ENCODE measurements around the gene E2F7.

E2F7 gene

DNA sequence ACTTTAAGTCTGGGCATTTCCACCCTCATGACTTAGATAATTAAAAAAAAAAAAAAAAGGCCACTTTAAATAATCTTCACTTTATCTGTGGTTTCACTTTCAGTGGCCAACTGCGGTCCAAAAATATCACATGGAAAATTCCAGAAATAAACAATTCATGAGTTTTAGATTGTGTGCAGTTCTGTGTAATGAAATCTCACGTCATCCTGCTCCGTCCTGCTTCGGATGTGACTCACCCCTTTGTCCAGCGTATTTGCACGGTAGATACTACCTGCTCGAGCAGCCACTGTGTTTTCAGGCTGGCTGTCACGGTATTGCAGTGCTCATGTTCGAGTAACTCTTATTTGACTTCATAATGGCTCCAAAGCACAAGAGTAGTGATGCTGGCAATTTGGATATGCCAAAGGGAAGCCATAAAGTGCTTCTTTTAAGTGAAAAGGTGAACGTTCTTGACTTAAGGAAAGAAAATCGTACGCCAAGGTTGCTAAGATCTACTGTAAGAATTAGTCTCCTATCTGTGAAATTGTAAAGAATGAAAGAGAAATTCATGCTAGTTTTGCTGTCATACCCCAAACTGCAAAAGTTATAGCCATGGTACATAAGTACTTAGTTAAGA, 2.4 kb downstream of the E2F7 start:
- no peak for DNase-seq

- no peak for DNase-seq
Measured at GRCh38 chr12:77062396-77062795, 3.0 kb downstream of the E2F7 start.

DNA sequence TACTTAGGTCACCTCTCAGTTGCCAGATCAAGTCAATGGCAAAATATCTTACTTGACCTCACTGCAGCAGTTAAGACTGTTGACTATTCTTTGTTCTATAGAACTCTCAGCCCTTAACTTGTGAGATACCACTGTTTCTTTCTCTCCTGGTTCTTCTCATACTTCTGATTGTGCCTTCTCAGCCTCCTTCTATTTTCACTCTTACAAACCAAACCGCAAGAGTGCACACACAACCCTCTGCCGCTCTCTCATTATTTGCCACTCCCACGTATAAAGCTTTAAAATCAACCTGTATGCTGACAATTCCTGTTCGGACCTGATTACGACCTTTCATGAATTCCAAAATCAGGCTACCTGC, 4.5 kb downstream of the E2F7 start:
- no peak for DNase-seq

DNA sequence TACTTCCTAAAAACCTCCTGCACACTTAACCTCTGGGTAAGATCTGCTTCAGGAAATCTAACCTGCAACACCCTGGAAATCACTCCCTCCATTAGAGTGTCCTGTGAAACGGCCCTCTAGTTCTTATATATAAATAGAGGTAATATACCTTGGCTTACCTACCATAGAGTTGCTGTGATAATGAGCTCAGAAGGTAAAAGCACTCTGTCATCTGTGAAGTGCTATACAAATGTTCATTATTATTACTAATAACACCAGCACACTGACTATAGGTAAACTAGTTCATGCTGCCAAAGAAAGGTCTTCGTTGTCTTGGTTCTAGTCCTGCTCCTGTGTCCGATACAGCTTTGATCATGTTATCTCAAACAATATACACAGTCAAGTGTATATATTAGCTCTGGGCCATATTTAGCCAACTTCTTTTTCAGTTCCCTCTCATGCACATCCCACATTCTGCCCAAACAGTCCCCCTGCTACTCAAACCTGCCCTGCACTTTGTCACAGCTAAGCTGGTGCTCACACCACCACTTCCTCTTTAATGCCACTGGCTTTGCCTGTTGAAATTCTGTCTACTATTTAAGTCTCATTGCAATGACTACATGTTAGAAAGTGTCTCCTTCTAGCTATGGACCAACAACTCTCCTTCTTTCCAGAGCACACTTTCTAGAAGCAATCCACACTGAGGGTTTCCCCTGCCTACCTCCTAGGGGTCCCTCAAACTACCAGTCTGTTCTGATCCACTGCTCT, 5.1 kb downstream of the E2F7 start:
- DNase-seq: no peak

GRCh38 chr12:77058740-77059139, 6.6 kb downstream of the E2F7 start:
- no peak for DNase-seq

- no peak for DNase-seq
Measured at GRCh38 chr12:77054851-77055250, 10.5 kb downstream of the E2F7 start.

- DNase-seq: no peak
Measured at GRCh38 chr12:77053259-77053658, 12.1 kb downstream of the E2F7 start.

DNA sequence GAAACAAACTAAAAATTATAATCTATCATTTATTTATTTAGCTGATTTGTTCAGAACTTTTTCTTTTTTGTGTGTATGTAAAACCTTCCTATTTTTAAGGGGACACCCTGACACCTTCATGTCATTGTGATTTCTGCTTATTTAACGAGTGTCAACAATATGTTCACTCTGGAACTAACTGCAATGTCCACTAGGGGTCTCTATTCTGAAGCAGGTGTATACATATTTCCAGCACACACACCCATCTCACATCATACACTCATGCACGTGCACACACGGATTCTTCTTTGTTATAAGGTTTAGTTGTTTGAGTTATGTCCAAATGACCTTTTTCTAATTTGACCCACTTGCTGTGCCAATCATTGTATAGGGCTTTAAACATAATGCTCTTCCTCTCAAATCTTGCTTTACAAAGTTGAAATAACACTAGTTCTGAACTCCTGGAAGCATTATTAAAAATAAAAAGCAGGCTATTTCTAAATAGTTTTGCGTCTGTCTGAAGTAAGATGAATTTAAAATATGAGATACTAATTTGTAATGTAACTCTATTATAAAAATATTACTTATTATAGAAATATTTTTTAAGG, 15.5 kb downstream of the E2F7 start:
- DNase-seq: no peak

DNA sequence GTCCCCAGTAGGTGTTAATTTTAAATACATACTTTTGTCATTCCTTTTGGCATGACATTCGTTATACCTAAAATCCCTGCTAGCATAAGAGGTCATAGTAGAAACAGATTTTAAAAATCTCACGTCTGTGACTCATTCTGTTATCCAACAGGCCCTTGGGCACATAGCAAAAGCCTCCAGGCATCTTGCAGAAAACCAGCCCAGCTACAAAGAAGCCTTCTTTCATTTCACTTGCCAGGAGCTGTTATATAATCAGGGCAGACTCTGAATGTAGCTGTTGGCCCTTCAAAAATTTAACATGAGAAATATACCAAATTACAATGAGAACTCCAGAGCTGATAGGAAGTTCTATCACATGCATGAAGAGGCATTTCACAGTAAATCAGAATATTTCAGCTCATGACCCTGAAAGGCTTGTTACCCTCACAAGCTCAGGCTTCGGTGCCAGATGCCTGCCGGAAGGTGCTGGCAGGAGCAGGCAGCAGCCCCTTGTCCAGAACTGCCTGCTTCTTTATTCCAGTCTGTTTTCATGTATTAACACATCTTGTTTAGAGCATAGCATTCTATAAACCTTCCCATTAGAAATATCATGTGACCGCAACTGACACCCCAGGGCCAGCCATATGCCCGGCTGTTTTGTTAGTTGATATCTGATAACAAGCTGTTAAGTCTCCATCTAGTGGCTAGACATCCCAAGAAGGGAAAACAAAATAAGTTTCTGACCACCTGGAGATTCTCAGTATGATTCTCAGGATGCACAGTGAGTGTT, 17.8 kb downstream of the E2F7 start:
- DNase-seq: no peak

GRCh38 chr12:77046468-77046867, 18.9 kb downstream of the E2F7 start:
- no peak for DNase-seq

DNA sequence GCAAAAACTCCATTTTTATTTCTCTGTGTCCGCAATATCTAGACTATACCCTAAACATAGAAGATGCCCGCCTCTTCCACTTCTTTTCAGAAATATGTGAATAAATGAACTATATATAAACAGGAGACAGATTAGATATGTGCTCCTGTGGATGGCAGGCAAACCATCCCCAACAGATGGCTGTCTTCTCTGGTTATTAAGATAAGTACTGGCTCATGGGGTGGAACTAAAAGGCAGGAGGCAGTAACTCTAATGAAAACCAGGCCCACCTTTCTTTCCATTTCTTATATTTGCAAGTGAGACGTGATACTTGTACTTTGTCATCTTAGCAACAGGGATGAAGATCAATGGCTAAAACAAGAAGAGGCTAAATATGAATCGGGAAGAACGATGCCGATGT, 20.2 kb downstream of the E2F7 start:
- no peak for DNase-seq

- DNase-seq: no peak
Measured at GRCh38 chr12:77044721-77045120, 20.6 kb downstream of the E2F7 start.

GRCh38 chr12:77042833-77043232, 22.5 kb downstream of the E2F7 start:
- DNase-seq: no peak

DNA sequence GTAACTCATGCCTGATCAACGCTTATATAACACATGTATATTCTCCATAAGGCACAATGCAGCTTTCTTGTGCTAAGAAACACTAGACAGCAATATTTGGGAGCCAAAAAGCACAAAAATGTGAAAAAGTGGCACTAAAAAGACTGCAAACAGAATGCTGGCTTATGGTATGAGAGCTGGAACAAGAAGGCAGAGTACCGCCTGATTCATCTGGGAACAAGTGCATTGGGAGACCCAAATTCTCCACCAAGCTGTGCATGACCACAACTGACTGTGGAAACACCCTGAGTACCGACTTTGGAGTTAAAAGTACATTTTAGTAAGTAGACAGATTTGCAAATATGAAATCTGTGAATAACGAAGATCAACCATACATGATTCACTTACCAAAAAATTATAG, 25.1 kb downstream of the E2F7 start:
- no peak for DNase-seq

- no peak for DNase-seq
Measured at GRCh38 chr12:77035226-77035625, 30.1 kb downstream of the E2F7 start.

DNA sequence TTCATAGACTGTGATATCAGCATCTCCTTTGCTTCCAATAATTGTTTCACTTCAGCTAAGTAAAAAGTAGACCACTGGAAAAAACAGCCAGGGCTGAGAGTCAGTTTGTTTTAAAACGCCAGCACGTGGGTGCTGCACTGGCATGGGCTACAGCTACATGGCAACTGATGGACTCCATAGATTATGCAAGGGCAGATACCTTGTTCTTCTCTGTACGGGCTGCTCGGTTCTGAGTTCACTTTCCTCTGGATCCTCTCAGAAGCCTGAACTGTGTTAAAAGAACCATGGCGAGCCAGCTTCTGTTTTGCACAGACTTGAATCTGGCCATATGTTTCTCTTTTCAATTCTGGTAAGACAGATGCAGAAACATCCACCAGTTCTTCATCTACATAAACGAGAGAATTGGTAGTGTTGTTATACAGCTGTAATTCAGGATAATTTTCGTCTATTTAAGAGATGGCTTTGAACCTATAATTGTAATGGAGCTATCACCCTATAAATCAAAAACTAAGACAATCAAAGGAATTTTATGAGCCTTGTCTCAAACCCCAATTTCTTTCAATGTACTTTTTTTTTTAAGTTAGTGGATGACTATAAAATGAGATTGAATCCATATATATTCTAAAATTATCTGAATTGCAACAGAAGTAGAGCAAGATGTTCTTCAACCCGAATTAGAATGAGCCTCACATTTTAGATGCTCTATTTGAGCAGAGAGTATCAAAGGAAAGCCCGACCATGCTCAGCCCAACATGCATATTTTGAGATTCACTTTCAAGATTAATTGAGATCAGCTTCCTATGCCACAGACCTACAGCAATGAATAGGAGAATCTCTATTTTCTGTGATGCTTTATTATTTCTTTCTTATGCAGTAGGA, 31.5 kb downstream of the E2F7 start:
- DNase-seq: no peak

DNA sequence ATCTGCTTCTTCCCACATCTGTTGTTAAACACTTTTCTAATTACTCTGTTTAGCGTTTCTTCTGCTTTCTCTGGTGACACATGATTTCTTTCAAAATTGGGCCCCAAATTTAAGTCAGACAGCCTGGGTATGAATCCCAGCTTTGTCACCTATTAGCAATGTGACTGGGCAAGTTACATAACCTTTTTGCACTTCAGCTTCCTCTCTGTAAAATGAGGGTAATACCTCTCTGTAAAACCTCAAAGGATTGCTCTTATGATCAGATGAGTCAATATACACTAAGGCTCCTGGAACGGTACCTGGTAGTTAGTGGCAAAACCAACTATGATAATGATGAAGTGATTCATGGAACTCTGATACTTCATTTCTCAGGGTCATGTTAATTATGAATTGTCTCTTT, 33.0 kb downstream of the E2F7 start:
- no peak for DNase-seq

DNA sequence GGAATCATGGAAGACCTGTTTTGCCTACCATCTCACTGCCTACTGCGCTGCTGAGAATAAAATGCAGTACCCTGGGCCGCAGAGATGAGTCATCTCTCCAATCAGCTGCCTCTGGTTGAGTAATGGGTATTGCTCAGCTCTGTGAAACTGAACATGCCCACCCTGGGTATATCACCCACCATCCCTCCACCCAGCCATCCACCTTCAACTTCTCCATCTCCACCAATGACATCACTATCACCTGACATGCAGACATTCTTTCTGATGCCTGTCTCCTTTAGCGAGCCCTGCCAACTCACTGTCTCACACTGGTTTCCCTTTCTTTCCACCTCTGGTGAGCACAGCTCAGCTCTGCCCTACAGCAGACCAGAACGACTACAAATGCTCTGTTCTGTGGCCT, 33.6 kb downstream of the E2F7 start:
- no peak for DNase-seq

DNA sequence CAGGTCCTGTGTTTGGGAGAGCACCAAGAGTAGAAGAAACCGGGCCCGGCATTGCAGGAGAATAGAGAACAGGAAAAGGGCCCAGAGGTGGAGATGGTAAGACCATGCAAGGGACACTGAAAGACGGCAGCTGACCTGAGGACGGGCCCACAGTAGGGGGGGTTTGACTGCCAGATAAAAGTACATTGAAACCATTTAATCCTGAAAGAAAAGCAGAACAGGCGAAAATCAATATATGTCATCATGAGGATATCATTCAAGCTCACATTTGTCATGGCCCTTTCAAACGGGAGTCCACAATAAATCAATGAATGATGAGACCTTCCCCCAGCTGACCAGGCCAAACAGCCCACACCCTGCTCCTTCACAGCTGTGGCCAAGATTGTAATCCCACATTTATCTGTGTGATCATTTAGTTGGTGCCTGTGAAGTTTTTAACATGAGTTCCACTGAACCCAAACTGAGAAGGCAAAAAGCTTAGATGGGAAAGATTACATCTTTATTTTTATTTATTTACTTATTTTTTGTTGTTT, 39.5 kb downstream of the E2F7 start:
- DNase-seq: no peak

GRCh38 chr12:77023501-77023900, 41.9 kb downstream of the E2F7 start:
- DNase-seq: no peak

DNA sequence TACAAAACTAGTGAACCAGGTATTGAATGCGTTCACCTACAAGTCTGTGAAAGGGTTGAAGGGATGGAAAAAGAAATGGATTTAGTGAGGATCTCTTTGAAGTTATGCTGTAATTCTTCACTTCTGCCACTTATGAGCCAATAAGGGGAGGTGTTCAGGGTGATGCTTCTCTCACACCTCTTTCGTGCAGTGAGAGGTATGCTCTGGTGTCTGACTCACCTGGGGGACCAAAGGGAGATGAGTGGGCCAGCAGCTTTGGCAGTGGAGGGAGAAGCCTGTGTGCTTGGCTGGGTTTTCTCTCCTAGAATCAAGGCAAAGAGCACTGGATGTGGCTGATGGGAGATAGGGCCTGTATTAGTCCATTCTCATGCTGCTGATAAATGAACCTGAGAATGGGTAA, 45.4 kb downstream of the E2F7 start:
- DNase-seq: no peak

GRCh38 chr12:77016606-77017005, 48.8 kb downstream of the E2F7 start:
- DNase-seq: no peak

- no peak for DNase-seq
Measured at GRCh38 chr12:77013091-77013490, 52.3 kb downstream of the E2F7 start.
